Astrocyte (in vitro differentiated cells and primary cell): ENCODE results near the gene PXDC1.

Experiments used
- CTCF ChIP-seq: IDR thresholded peaks from 2 replicates; pipeline ENCODE4 v1.5.1; 2011; ENCODE audit warnings: low read depth, mild to moderate bottlenecking, inconsistent platforms, low read length, moderate library complexity; ENCODE audit not compliant: insufficient read depth
- EZH2 ChIP-seq: IDR thresholded peaks from 2 replicates; pipeline ENCODE4 v1.6.1; 2012; ENCODE audit warnings: mild to moderate bottlenecking, low read length, inconsistent platforms; ENCODE audit not compliant: insufficient read depth

- no peak for TF ChIP-seq CTCF
- TF ChIP-seq EZH2: no peak
These were observed 40.2 kb upstream of the PXDC1 start for GRCh38 chr6:3791526-3792203.
